OCI-LY1 (cell line): ENCODE results near the gene ADSS2.

Source experiments
- H2AFZ ChIP-seq: fragments of 200-600 bp; sonication (generic), shearing (Covaris generic); 2 replicates; pipeline ENCODE4 v1.6.0; 2014; ENCODE audit warnings: antibody characterized with exemption, mild to moderate bottlenecking, low read length
- H3F3A ChIP-seq: fragments of 200-600 bp; sonication (generic), shearing (Covaris generic); 2 replicates; pipeline ENCODE4 v1.6.0; 2014; ENCODE audit warnings: mild to moderate bottlenecking, antibody characterized with exemption, low read length, moderate library complexity; ENCODE audit not compliant: insufficient read depth
- H3K27ac ChIP-seq: fragments of 200-600 bp; sonication (generic); 2 replicates; pipeline ENCODE4 v1.5.1; 2014; ENCODE audit warnings: low read length, mixed run types, mild to moderate bottlenecking, low read depth; ENCODE audit not compliant: poor library complexity, severe bottlenecking
- H3K27me3 ChIP-seq: fragments of 200-600 bp; sonication (generic); 2 replicates; pipeline ENCODE4 v1.6.0; 2014; ENCODE audit warnings: antibody characterized with exemption, mild to moderate bottlenecking, low read length, moderate library complexity; ENCODE audit not compliant: insufficient read depth
- H3K36me3 ChIP-seq: fragments of 200-600 bp; sonication (generic); 2 replicates; pipeline ENCODE4 v1.6.1; 2014; ENCODE audit warnings: mild to moderate bottlenecking, antibody characterized with exemption, low read length, moderate library complexity, mixed read lengths; ENCODE audit not compliant: insufficient read depth
- H3K4me1 ChIP-seq: fragments of 200-600 bp; sonication (generic); 2 replicates; pipeline ENCODE4 v1.5.1; 2014; ENCODE audit warnings: mild to moderate bottlenecking, low read length, moderate library complexity; ENCODE audit not compliant: insufficient read depth, severe bottlenecking
- H3K4me2 ChIP-seq: fragments of 200-600 bp; sonication (generic), shearing (Covaris generic); 2 replicates; pipeline ENCODE4 v1.6.1; 2014; ENCODE audit warnings: low read length
- H3K4me3 ChIP-seq: fragments of 200-600 bp; sonication (generic); 2 replicates; pipeline ENCODE4 v1.5.1; 2014; ENCODE audit warnings: low read length, low read depth, mild to moderate bottlenecking, mixed read lengths; ENCODE audit not compliant: poor library complexity, severe bottlenecking
- H3K79me2 ChIP-seq: fragments of 200-600 bp; shearing (Covaris generic); 2 replicates; pipeline ENCODE4 v1.6.1; 2016; ENCODE audit warnings: mixed run types, low read length, mixed read lengths; ENCODE audit not compliant: insufficient read depth
- H3K9ac ChIP-seq: fragments of 200-600 bp; sonication (generic), shearing (Covaris generic); 2 replicates; pipeline ENCODE4 v1.6.1; 2014; ENCODE audit warnings: mild to moderate bottlenecking, low read length, mixed read lengths
- H3K9me2 ChIP-seq: fragments of 200-600 bp; sonication (generic), shearing (Covaris generic); 2 replicates; pipeline ENCODE4 v1.6.1; 2014; ENCODE audit warnings: low read depth, mild to moderate bottlenecking, low read length, mixed read lengths
- H3K9me3 ChIP-seq: fragments of 200-600 bp; shearing (Covaris generic); 2 replicates; pipeline ENCODE4 v1.6.1; 2014; ENCODE audit warnings: low read length, mixed read lengths
- H4K20me1 ChIP-seq: fragments of 200-600 bp; sonication (generic), shearing (Covaris generic); 2 replicates; pipeline ENCODE4 v1.6.0; 2016; ENCODE audit warnings: mild to moderate bottlenecking, low read length; ENCODE audit not compliant: insufficient read depth
- EZH2 ChIP-seq: fragments of 200-600 bp; sonication (generic), shearing (Covaris generic); IDR thresholded peaks from 2 replicates; pipeline ENCODE4 v1.8.0; 2017; ENCODE audit warnings: borderline replicate concordance, mixed run types, mild to moderate bottlenecking, antibody characterized with exemption, low read length, moderate library complexity, mixed read lengths
- TF ChIP-seq, protein P1 (sequence below): fragments of 200-600 bp; sonication (generic), shearing (Covaris generic); IDR thresholded peaks from 2 replicates; pipeline ENCODE4 v1.5.1; 2017; ENCODE audit warnings: mild to moderate bottlenecking, antibody characterized with exemption, low read length, moderate library complexity, mixed read lengths

Gene ADSS2

DNA sequence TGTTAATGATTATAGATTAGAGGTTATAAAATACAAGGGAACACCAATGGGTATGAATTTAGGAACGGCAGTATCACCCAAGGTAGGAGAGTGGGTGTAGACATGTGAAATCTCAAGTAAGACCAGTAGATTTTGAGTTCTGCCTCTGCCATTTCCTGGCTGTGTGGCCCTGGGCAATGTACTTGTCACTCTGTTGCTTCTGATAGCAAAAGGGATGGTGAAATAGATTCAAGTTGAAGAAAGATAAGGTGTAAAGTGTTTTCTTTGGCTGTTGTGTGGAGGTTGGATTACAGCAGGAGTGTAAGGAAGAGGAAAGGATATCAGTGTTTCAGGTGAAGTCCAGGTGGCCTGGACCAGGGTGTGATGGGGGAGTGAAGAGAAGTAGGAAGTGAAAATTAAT lies 64.3 kb downstream of the ADSS2 start:
- H3K4me3 ChIP-seq: no peak overlapping the region
- no peaks in the 10 kb centered on the region for H3K9me2 ChIP-seq
- H4K20me1 ChIP-seq: no peaks in the 10 kb centered on the region
- H3K9me3 ChIP-seq: no peaks in the 10 kb centered on the region
- H3K9ac ChIP-seq: no peak overlapping the region
- TF ChIP-seq EZH2: no peak
- TF ChIP-seq, protein P1, sequence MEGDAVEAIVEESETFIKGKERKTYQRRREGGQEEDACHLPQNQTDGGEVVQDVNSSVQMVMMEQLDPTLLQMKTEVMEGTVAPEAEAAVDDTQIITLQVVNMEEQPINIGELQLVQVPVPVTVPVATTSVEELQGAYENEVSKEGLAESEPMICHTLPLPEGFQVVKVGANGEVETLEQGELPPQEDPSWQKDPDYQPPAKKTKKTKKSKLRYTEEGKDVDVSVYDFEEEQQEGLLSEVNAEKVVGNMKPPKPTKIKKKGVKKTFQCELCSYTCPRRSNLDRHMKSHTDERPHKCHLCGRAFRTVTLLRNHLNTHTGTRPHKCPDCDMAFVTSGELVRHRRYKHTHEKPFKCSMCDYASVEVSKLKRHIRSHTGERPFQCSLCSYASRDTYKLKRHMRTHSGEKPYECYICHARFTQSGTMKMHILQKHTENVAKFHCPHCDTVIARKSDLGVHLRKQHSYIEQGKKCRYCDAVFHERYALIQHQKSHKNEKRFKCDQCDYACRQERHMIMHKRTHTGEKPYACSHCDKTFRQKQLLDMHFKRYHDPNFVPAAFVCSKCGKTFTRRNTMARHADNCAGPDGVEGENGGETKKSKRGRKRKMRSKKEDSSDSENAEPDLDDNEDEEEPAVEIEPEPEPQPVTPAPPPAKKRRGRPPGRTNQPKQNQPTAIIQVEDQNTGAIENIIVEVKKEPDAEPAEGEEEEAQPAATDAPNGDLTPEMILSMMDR: no peak
- no peaks in the 10 kb centered on the region for H3K36me3 ChIP-seq
- no peak overlapping the region for H2AFZ ChIP-seq
- H3K79me2 ChIP-seq: no peaks in the 10 kb centered on the region
- no peaks in the 10 kb centered on the region for H3K27me3 ChIP-seq
- H3K27ac ChIP-seq: no peak overlapping the region
- H3K4me1 ChIP-seq: no peaks in the 10 kb centered on the region
- no peak overlapping the region for H3K4me2 ChIP-seq
- no peaks in the 10 kb centered on the region for H3F3A ChIP-seq

DNA sequence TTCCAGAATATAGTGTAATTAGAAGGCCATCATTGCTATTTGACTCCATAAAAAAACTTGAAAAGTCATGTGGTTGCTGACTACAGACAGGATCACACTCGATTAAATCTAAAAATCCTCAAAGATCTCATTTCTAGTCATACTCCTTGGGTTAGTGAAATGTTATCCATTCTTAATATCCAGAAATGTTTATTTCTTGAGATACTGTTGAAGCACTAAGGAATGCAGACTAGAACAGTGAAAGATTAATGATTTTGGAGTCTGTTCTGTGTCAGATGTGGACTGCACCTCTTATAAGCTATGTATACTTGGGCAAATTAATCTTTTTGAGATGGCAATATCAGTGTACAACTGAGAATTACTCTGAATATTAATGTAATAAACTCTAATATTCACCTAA lies 65.1 kb downstream of the ADSS2 start:
- H3K27ac ChIP-seq: no peak overlapping the region
- no peak overlapping the region for H3K9ac ChIP-seq
- no peaks in the 10 kb centered on the region for H3K27me3 ChIP-seq
- no peak overlapping the region for H3K4me2 ChIP-seq
- H2AFZ ChIP-seq: no peak overlapping the region
- no peaks in the 10 kb centered on the region for H3F3A ChIP-seq
- H3K4me1 ChIP-seq: no peaks in the 10 kb centered on the region
- no peaks in the 10 kb centered on the region for H3K9me2 ChIP-seq
- H3K4me3 ChIP-seq: no peak overlapping the region
- no peaks in the 10 kb centered on the region for H4K20me1 ChIP-seq
- no peaks in the 10 kb centered on the region for H3K36me3 ChIP-seq
- H3K9me3 ChIP-seq: no peaks in the 10 kb centered on the region
- no peak for TF ChIP-seq EZH2
- H3K79me2 ChIP-seq: no peaks in the 10 kb centered on the region

DNA sequence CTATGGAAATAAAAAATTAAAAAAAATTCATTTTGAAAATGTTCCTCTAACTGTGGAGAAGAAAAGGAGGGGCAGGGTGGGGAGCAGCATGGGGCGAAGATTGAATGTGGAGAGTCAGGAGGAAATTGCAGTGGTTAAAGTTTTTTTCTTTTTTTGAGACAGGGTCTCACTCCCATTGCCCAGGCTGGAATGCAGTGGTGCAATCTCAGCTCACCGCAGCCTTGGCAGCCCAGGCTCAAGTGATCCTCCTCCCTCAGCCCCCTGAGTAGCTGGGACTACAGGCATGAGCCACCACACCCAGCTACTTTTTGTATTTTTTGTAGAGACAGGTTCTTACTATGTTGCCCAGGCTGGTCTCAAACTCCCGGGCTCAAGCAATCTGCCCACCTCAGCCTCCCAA lies 67.6 kb downstream of the ADSS2 start:
- Histone ChIP-seq H2AFZ (no peak overlapping the region), H3K27ac (no peak overlapping the region), H3K79me2 (no peaks in the 10 kb centered on the region), H3K36me3 (no peaks in the 10 kb centered on the region), H3K9ac (no peak overlapping the region), H3K4me3 (no peak overlapping the region), H3K9me2 (no peaks in the 10 kb centered on the region), H4K20me1 (no peaks in the 10 kb centered on the region), H3K4me2 (no peak overlapping the region), H3K9me3 (no peaks in the 10 kb centered on the region), H3F3A (no peaks in the 10 kb centered on the region), H3K27me3 (no peaks in the 10 kb centered on the region), H3K4me1 (no peaks in the 10 kb centered on the region)
- TF ChIP-seq, protein P1: no peak
- TF ChIP-seq EZH2: no peak

DNA sequence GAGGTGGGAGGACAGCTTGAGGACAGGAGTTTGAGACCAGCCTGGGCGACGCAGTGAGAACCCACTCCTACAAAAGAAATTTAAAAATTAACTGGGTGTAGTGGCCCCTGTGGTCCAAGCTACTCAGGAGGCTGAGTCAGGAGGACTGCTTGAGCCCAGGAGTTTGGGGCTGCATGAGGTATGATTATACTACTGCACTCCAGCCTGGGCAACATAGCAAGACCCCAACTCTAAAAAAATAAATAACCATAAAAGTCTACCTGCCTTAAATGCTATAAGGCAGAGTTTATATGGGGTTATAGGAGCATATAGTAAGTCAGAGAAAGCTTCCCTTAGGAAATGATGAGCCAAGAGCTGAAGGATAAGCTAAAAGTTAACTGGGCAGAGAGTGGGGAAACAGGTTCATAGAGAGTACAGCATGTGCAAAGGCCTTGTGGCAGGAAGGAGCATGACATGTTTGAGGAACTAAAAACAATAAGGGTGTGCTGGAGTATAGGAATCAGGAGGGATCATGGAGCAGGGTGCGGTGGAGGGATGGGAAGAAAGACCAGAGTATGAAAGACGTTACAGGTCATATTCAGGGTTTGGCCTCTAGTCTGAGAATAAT lies 68.3 kb downstream of the ADSS2 start:
- H2AFZ ChIP-seq: no peak overlapping the region
- no peaks in the 10 kb centered on the region for H4K20me1 ChIP-seq
- no peaks in the 10 kb centered on the region for H3K36me3 ChIP-seq
- no peaks in the 10 kb centered on the region for H3K9me2 ChIP-seq
- no peak overlapping the region for H3K9ac ChIP-seq
- H3K4me1 ChIP-seq: no peaks in the 10 kb centered on the region
- no peaks in the 10 kb centered on the region for H3K9me3 ChIP-seq
- no peak overlapping the region for H3K4me3 ChIP-seq
- H3K79me2 ChIP-seq: no peaks in the 10 kb centered on the region
- no peak for TF ChIP-seq EZH2
- TF ChIP-seq, protein P1: no peak
- no peaks in the 10 kb centered on the region for H3F3A ChIP-seq
- H3K27me3 ChIP-seq: no peaks in the 10 kb centered on the region
- H3K4me2 ChIP-seq: no peak overlapping the region
- H3K27ac ChIP-seq: no peak overlapping the region
